NB4 (cell line): Measurements from ENCODE around the gene MAST4.
A peak's percentile ranks its signal among the peaks of the same experiment; 100 is the strongest.

Experiments used
- DNase-seq: peaks from one replicate; pipeline ENCODE4 v3.0.0; 2010; ENCODE audit warnings: low read depth
- H3K4me3 ChIP-seq: one replicate; pipeline ENCODE4 v1.5.1; 2011; ENCODE audit warnings: mild to moderate bottlenecking, low read depth, low read length, moderate library complexity
- MYC ChIP-seq: IDR thresholded peaks from 2 replicates; pipeline ENCODE4 v1.6.1; 2011; ENCODE audit warnings: low read depth, low read length
- POLR2A ChIP-seq: IDR thresholded peaks from 2 replicates; pipeline ENCODE4 v1.6.1; 2011; ENCODE audit warnings: mild to moderate bottlenecking; ENCODE audit not compliant: insufficient read length; ENCODE audit errors: extremely low read depth
- TF ChIP-seq, protein P1 (sequence below): IDR thresholded peaks from 2 replicates; pipeline ENCODE4 v1.6.1; 2011; ENCODE audit warnings: low read depth, low read length
- TF ChIP-seq, protein P2 (sequence below): IDR thresholded peaks from one replicate; pipeline ENCODE4 v1.5.1; 2012; ENCODE audit warnings: low read depth, low read length

Gene MAST4

DNA sequence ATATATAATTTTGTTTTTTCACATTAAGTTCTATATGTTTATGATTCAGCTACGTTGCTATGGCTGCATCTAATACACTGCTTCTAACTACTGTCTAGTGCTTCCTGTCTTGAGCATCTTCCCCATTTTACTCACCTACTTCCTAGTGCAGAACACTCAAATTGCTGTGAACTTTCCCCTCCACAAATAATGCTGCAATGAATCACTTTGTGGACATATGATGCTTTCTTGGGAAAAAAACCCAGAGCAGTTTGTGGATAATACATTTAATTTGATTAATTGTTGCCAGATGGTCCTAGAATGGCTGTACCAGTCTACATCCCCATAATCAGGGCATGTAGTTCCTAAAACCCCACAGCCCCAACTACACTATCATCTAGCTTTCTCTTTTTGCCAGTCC lies 581.9 kb downstream of the MAST4 start:
- no peak for TF ChIP-seq MYC
- no peak for TF ChIP-seq POLR2A
- TF ChIP-seq, protein P1, sequence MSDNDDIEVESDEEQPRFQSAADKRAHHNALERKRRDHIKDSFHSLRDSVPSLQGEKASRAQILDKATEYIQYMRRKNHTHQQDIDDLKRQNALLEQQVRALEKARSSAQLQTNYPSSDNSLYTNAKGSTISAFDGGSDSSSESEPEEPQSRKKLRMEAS, result no peak
- TF ChIP-seq, protein P2, sequence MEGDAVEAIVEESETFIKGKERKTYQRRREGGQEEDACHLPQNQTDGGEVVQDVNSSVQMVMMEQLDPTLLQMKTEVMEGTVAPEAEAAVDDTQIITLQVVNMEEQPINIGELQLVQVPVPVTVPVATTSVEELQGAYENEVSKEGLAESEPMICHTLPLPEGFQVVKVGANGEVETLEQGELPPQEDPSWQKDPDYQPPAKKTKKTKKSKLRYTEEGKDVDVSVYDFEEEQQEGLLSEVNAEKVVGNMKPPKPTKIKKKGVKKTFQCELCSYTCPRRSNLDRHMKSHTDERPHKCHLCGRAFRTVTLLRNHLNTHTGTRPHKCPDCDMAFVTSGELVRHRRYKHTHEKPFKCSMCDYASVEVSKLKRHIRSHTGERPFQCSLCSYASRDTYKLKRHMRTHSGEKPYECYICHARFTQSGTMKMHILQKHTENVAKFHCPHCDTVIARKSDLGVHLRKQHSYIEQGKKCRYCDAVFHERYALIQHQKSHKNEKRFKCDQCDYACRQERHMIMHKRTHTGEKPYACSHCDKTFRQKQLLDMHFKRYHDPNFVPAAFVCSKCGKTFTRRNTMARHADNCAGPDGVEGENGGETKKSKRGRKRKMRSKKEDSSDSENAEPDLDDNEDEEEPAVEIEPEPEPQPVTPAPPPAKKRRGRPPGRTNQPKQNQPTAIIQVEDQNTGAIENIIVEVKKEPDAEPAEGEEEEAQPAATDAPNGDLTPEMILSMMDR, result no peak
- no peak overlapping the region for H3K4me3 ChIP-seq
- no peak for DNase-seq

DNA sequence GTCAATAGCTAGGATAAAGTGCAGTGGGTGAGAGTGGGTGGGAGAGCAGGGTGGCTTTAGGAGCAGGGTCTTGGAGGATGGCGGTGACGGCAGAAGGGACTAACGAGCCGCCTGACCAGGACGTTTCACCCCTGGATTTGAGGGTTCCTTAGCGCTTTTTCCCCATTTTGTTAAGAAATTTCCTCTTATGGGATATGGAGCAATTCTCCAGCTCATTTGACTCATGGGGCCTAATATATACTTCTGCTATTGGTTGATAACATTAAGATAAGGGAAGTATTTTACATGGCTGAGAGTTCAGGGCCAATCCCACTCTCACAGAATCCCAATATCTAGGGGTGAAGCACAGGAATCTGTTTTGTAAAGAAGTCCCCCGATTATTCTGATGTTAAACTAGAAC lies 582.8 kb downstream of the MAST4 start:
- DNase-seq, result no peak
- no peak overlapping the region for H3K4me3 ChIP-seq
- no peak for TF ChIP-seq MYC
- TF ChIP-seq, protein P1, result no peak
- no peak for TF ChIP-seq POLR2A
- TF ChIP-seq, protein P2, result no peak

DNA sequence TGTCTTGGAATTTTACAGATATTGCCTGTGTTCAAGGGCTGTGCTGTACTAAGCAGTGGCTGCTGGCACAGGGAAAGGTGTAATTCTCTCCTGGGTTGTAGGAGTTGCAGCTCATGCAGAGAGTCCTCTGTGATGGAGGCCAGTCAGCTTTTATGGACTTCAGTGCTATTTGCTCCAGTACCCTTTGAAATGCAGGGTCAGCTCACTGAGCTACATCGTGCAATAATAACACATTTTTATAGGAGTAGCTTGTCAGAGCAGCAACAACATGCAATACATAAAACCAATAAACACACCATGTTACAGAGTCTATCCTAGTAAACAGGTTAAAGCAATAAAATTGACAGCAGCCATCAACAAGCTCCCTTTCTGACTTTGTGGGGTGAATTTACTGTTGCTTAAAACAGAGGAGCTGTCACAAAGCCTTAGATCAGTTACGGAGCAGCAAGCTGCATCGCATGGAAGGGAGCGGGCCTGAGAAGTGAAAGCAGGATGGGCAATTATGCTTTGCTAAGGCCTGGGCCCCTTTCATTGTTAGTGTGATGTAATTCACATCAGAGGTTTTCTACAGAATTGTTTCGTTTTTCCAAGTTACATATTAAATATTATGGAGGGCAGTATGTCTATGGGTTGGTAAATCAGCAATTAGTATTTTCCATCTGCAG lies 583.6 kb downstream of the MAST4 start:
- no peak overlapping the region for H3K4me3 ChIP-seq
- no peak for DNase-seq
- TF ChIP-seq POLR2A (no peak), MYC (no peak)
- TF ChIP-seq, protein P1, result no peak
- TF ChIP-seq, protein P2, result no peak

- DNase-seq, result peak; percentile 85
Observed at GRCh38 chr5:67181648-67182221, 585.5 kb downstream of the MAST4 start.

GRCh38 chr5:67182301-67182790 lies 586.2 kb downstream of the MAST4 start:
- TF ChIP-seq, protein P2, result no peak
- TF ChIP-seq, protein P1, result no peak
- TF ChIP-seq MYC (no peak), POLR2A (no peak)
- DNase-seq, result peak; percentile 25
- no peak overlapping the region for H3K4me3 ChIP-seq

More at GRCh38 chr5:67181648-67182221, 585.5 kb downstream of the MAST4 start:
- TF ChIP-seq, protein P1, result 0 out of 2 replicates have a peak, but pooled peaks have one; percentile 29
- TF ChIP-seq POLR2A, result no peak
- TF ChIP-seq MYC, result no peak; the same call in 1 of the 2 replicates
- H3K4me3 ChIP-seq, result peak overlapping the region; percentile 11

- TF ChIP-seq, protein P1, result no peak
- TF ChIP-seq MYC (no peak), POLR2A (no peak)
- TF ChIP-seq, protein P2, result no peak
- no peak overlapping the region for H3K4me3 ChIP-seq
- DNase-seq, result no peak
Observed at GRCh38 chr5:67183859-67184258, 587.7 kb downstream of the MAST4 start.
